NCI-H345 (cell line): ENCODE data around the gene FOLR2.
"Not testable (repeated sequence)": the region's sequence is repeated elsewhere in the genome, so short reads cannot be mapped to it uniquely, and the experiment has no call there.

Experiments
- DNase-seq: peaks from one replicate; lab custom pipeline; 2025; lab: John Stamatoyannopoulos, UW

The FOLR2 gene

GRCh38 chr11:72216638-72217037 lies at the start of gene FOLR2:
FOLR2 (plus strand) TSS chr11:72216794; CDS start chr11:72218585, 1,791 bp downstream.
- DNase-seq = no peak

GRCh38 chr11:72169046-72169555 lies 47.5 kb upstream of the FOLR2 start:
- not testable (repeated sequence) for DNase-seq

GRCh38 chr11:72169754-72170153 lies 46.8 kb upstream of the FOLR2 start:
- DNase-seq = not testable (repeated sequence)

- not testable (repeated sequence) for DNase-seq
These were observed 44.6 kb upstream of the FOLR2 start for GRCh38 chr11:72172043-72172442.

- DNase-seq = no peak
These were observed 43.3 kb upstream of the FOLR2 start for GRCh38 chr11:72173291-72173690.

- DNase-seq = no peak
These were observed 42.1 kb upstream of the FOLR2 start for GRCh38 chr11:72174302-72175070.

- no peak for DNase-seq
These were observed 38.9 kb upstream of the FOLR2 start for GRCh38 chr11:72177656-72178055.

- DNase-seq = no peak
These were observed 37.4 kb upstream of the FOLR2 start for GRCh38 chr11:72179049-72179803.

- DNase-seq = no peak
These were observed 36.7 kb upstream of the FOLR2 start for GRCh38 chr11:72179804-72180396.

GRCh38 chr11:72180892-72181552 lies 35.6 kb upstream of the FOLR2 start:
- not testable (repeated sequence) for DNase-seq

GRCh38 chr11:72181553-72181958 lies 35.0 kb upstream of the FOLR2 start:
- not testable (repeated sequence) for DNase-seq

- DNase-seq = no peak
These were observed 28.3 kb upstream of the FOLR2 start for GRCh38 chr11:72188267-72188666.

GRCh38 chr11:72189455-72190250 lies 26.9 kb upstream of the FOLR2 start:
- DNase-seq = no peak

- no peak for DNase-seq
These were observed 25.9 kb upstream of the FOLR2 start for GRCh38 chr11:72190631-72191071.

GRCh38 chr11:72191961-72192381 lies 24.6 kb upstream of the FOLR2 start, which contains the start of gene FOLR1:
FOLR1 (plus strand) TSS chr11:72192140; CDS start chr11:72192174, 34 bp downstream.
- no peak for DNase-seq

GRCh38 chr11:72195518-72196270 lies 20.9 kb upstream of the FOLR2 start:
- no peak for DNase-seq

GRCh38 chr11:72201445-72201844 lies 15.1 kb upstream of the FOLR2 start:
- not testable (repeated sequence) for DNase-seq

GRCh38 chr11:72202571-72202970 lies 14.0 kb upstream of the FOLR2 start:
- no peak for DNase-seq

- no peak for DNase-seq
These were observed 13.4 kb upstream of the FOLR2 start for GRCh38 chr11:72203163-72203562.

- DNase-seq = no peak
These were observed 11.7 kb upstream of the FOLR2 start for GRCh38 chr11:72204886-72205285.
